Right cardiac atrium (tissue), 5 donors: ENCODE results near the gene F7. TPM values are rescaled to one million over a fixed set of nuclear protein-coding genes. Genes with fewer than 3 reads are reported as not detected.
A peak's percentile ranks its signal among the peaks of the same experiment; 100 is the strongest.
"Not testable (repeated sequence)": the region's sequence is repeated elsewhere in the genome, so short reads cannot be mapped to it uniquely, and the experiment has no call there.

Experiments used
- ATAC-seq, 2 donors: fragments of 200-7000 bp; cut with Tn5 transposase; one replicate each; pipeline versions ENCODE4 v1.8.0 to v1.9.1; 2020; ENCODE audit warnings: moderate library complexity in 2 of 2, mild to moderate bottlenecking in 1 of 2
- DNase-seq, 3 donors: peaks; one replicate each; pipeline ENCODE4 v3.0.0-alpha.2; 2020
- H3K27ac ChIP-seq: one replicate; pipeline ENCODE4 v1.5.1; 2013; ENCODE audit warnings: mild to moderate bottlenecking, low read length, control low read depth, moderate library complexity
- H3K27me3 ChIP-seq: one replicate; pipeline ENCODE4 v1.6.1; 2013; ENCODE audit not compliant: control insufficient read depth, insufficient read depth
- H3K4me1 ChIP-seq: one replicate; pipeline ENCODE4 v1.6.1; 2013; ENCODE audit warnings: low read length; ENCODE audit not compliant: control insufficient read depth, insufficient read depth
- H3K4me3 ChIP-seq: one replicate; pipeline ENCODE4 v1.5.1; 2013; ENCODE audit warnings: low read length, control low read depth
- H3K9me3 ChIP-seq: one replicate; pipeline ENCODE4 v1.6.1; 2013; ENCODE audit warnings: low read length; ENCODE audit not compliant: control insufficient read depth
- WGBS: extraction: QIAGEN DNeasy Blood & Tissue Kit; methylation state at CpG from one replicate; pipeline ENCODE4 v1.1.7; 2013; 5-methylcytosine and 5-hydroxymethylcytosine counted together
- intact Hi-C, 4 donors: fragments of 100-400 bp; cut with DNase I; formaldehyde crosslinking; loops; one replicate each; pipeline versions ENCODE4 v1.11.0 to v1.14.0; 2022 to 2023
- long read RNA-seq, 4 donors: library from polyadenylated mRNA; unstranded; transcript quantifications; one replicate each; pipeline ENCODE4 v2.0.0, GENCODE V29; 2020 to 2021
- polyA plus RNA-seq: library from polyadenylated mRNA; stranded (reverse); fragments of 200-250 nt; gene quantifications from one replicate; pipeline ENCODE4 v1.2.3, GENCODE V29; 2013
- total RNA-seq, 4 donors: library from RNA; stranded (reverse); fragmentation: NEBNext Ultra II Directional; extraction: Animal tissue kit (Norgen Biotek cat#: 25700); gene quantifications; one replicate each; pipeline ENCODE4 v1.2.1, GENCODE V29; 2021
- donor health status: healthy with polysubstance abuse.
- donor health status: DM: no; HTN: yes; CAD: no.
- donor health status: DM: no; HTN: no; CAD: no.
- donor health status: DM: no; HTN: yes; CAD: no; lungs with severe emphysema.
- donor health status: DM: yes; HTN: yes; CAD: no.

F7 gene
- total RNA-seq (under 1 TPM; 0.24 to 0.64 (median 0.37) TPM), polyA plus RNA-seq (not detected)
- long read RNA-seq, donor 1, result 0 reads
- long read RNA-seq, donor 2, result 0 reads
- long read RNA-seq, donor 3, result 0 reads
- long read RNA-seq, donor 4, partial matches to known transcripts, result 0 of 1 reads
- long read RNA-seq, donor 4, other reads (novel, unspliced or antisense), result 1 of 1 reads

DNA sequence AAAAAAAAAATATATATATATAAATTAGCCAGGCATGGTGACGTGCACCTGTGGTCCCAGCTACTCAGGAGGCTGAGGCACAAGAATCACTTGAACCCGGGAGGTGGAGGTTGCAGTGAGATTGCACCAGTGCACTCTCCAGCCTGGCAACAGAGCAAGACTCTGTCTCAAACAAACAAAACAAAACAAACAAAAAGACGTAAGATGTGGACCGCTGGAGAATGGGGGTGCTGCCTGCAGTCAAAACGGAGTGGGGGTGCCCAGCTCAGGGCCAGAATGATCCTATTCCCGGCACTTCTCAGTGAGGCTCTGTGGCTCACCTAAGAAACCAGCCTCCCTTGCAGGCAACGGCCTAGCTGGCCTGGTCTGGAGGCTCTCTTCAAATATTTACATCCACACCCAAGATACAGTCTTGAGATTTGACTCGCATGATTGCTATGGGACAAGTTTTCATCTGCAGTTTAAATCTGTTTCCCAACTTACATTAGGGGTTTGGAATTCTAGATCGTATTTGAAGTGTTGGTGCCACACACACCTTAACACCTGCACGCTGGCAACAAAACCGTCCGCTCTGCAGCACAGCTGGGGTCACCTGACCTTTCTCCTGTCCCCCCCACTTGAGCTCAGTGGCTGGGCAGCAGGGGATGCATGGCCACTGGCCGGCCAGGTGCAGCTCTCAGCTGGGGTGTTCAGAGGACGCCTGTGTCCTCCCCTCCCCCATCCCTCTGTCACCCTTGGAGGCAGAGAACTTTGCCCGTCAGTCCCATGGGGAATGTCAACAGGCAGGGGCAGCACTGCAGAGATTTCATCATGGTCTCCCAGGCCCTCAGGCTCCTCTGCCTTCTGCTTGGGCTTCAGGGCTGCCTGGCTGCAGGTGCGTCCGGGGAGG, at the start of gene F7:
Gene F7 (plus strand): TSS at position 760 of the 889 bp plus-strand sequence. CDS start 51 bp downstream, at position 811.
- no peak for ATAC-seq
- H3K4me1 ChIP-seq, result no peaks in the 10 kb centered on the region
- intact Hi-C loops, result no loop called here
- no peak within 1 kb of the TSS for H3K27ac ChIP-seq
- DNase-seq, result peak in 1 of 3 donors; percentile 30
- WGBS, result 66% methylated on average over 17 of the region's 17 CpGs
- no peaks in the 10 kb centered on the region for H3K9me3 ChIP-seq
- no peak within 1 kb of the TSS for H3K4me3 ChIP-seq
- H3K27me3 ChIP-seq, result no peaks in the 10 kb centered on the region

DNA sequence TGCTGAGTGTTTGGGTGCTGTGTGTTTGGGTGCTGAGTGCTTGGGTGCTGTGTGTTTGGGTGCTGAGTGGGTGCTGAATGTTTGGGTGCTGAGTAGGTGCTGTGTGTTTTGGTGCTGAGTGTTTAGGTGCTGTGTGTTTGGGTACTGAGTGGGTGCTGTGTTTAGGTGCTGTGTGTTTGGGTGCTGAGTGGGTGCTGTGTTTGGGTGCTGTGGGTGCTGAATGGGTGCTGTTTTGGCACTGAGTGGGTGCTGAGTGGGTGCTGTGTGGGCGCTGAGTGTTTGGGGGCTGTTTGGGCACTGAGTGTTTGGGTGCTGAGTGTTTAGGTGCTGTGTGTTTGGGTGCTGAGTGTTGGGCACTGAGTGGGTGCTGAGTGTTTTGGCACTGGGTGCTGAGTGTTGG, 48.5 kb upstream of the F7 start:
- Histone ChIP-seq H3K4me3 (no peak overlapping the region), H3K27ac (no peak overlapping the region), H3K4me1 (no peaks in the 10 kb centered on the region), H3K9me3 (no peaks in the 10 kb centered on the region), H3K27me3 (no peaks in the 10 kb centered on the region)
- ATAC-seq (no peak), DNase-seq (peak in 1 of 3 donors; percentile 21)
- intact Hi-C loops, result no loop called here
- WGBS, result 90% methylated on average over 1 of the region's 1 CpG

DNA sequence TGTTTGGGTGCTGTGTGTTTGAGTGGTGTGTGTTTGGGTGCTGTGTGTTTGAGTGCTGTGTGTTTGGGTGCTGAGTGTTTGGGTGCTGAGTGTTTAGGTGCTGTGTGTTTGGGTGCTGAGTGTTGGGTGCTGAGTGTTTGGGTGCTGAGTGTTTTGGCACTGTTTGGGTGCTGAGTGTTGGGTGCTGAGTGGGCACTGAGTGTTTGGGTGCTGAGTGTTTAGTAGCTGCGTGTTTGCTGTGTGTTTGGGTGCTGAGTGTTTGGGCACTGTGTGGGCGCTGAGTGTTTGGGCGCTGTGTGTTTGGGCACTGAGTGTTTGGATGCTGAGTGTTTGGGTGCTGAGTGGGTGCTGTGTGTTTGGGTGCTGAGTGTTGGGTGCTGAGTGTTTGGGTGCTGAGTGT, 48.0 kb upstream of the F7 start:
- H3K27ac ChIP-seq, H3K27me3 ChIP-seq, DNase-seq, H3K4me3 ChIP-seq, intact Hi-C loops, ATAC-seq, H3K9me3 ChIP-seq, H3K4me1 ChIP-seq: not testable (repeated sequence)
- 98% methylated on average over 3 of the region's 3 CpGs for WGBS

DNA sequence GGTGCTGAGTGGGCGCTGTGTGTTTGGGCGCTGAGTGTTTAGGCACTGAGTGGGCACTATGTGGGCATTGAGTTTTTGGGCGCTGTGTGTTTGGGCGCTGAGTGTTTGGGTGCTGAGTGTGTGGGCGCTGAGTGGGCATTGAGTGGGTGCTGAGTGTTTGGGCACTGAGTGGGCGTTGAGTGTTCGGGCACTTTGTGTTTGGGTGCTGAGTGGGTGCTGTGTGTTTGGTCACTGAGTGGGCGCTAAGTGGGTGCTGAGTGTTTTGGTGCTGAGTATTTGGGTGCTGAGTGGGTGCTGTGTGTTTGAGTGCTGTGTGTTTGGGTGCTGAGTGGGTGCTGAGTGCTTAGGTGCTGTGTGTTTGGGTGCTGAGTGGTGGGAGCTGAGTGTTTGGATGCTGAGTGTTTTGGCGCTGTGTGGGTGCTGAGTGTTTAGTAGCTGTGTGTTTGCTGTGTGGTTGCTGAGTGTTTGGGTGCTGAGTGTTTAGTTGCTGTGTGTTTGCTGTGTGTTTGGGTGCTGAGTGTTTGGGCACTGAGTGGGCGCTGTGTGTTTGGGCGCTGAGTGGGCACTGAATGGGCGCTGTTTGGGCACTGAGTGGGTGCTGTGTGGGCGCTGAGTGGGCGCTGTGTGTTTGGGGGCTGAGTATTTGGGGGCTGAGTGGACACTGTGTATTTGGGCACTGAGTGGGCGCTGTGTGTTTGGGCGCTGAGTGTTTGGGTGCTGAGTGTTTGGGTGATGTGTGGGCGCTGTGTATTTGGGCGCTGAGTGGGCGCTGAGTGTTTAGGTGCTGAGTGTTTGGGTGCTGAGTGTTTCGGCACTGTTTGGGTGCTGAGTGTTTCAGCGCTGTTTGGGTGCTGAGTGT, 47.2 kb upstream of the F7 start:
- Histone ChIP-seq H3K4me1 (no peaks in the 10 kb centered on the region), H3K27ac (no peak overlapping the region), H3K27me3 (no peaks in the 10 kb centered on the region), H3K9me3 (no peaks in the 10 kb centered on the region), H3K4me3 (no peak overlapping the region)
- WGBS, result 91% methylated on average over 21 of the region's 21 CpGs
- DNase-seq (peak in 1 of 3 donors; percentile 15), ATAC-seq (no peak)
- intact Hi-C loops, result no loop called here

DNA sequence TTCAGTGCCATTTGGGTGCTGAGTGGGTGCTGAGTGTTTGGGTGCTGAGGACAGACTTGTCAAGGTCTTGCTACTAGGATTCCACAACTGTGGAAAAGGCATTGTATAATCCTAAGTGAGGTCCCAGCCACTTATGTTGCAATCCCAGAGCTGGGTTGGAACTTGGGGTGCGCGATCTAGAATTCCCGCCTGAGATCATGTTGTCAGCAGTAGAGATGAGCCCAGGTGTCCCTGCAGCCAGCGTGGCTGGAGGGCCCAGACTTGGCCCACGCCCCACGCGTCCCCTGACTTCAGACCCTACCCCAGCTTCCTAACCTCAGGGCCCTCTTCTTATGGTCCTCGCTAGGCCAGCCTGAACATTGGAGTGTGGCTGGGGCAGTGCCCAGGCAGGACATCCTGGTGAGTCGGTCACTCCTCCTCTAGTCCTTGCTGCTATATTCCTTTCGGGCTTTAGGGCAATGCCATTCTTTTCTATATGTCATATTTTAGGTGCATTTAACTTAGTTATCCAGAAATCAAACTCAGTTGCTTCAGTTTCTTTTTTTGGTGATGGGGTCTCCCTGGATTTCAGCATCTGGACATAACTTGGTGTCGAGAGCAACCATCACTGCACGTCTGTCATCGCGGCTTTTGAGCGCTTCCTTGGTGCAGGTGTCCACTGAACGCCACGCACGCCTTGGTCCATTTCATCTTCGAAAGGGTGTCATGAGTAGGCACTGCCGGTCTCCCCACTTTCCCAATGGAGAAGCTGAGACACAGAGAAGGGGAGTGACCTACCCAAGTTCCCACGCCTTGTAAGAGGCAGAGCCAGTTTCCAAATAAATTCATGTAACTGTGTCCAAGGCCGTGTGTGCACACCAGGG, 46.4 kb upstream of the F7 start:
- H3K4me1 ChIP-seq, result no peaks in the 10 kb centered on the region
- H3K27ac ChIP-seq, result no peak overlapping the region
- H3K9me3 ChIP-seq, result no peaks in the 10 kb centered on the region
- no peaks in the 10 kb centered on the region for H3K27me3 ChIP-seq
- WGBS, result 91% methylated on average over 22 of the region's 22 CpGs
- DNase-seq (peak in 1 of 3 donors; percentile 25), ATAC-seq (no peak)
- intact Hi-C loops, result no loop called here
- no peak overlapping the region for H3K4me3 ChIP-seq

DNA sequence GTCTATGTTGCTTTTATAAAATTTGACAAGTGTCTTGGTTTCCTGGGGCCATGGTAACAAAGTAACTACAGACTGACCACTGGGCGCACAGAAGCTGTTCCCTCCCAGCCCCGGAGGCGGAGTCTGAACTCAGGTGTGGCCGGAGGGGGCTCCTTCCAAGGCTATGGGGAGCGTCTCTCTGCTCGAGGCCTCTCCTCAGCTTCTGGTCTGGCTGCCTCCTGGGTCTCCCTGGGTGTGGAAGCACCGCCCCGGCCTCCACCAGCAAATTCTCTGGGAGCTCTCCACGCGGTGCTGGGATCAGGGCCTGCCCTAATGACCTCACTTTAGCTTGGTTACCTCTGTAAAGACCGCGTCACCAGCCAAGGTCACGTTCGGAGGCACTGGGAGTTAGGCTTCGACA, 45.7 kb upstream of the F7 start:
- Histone ChIP-seq H3K4me1 (no peaks in the 10 kb centered on the region), H3K9me3 (no peaks in the 10 kb centered on the region), H3K4me3 (no peak overlapping the region), H3K27me3 (no peaks in the 10 kb centered on the region), H3K27ac (no peak overlapping the region)
- DNase-seq (peak in 1 of 3 donors; percentile 31), ATAC-seq (no peak)
- WGBS, result 78% methylated on average over 15 of the region's 15 CpGs
- intact Hi-C loops, result no loop called here

DNA sequence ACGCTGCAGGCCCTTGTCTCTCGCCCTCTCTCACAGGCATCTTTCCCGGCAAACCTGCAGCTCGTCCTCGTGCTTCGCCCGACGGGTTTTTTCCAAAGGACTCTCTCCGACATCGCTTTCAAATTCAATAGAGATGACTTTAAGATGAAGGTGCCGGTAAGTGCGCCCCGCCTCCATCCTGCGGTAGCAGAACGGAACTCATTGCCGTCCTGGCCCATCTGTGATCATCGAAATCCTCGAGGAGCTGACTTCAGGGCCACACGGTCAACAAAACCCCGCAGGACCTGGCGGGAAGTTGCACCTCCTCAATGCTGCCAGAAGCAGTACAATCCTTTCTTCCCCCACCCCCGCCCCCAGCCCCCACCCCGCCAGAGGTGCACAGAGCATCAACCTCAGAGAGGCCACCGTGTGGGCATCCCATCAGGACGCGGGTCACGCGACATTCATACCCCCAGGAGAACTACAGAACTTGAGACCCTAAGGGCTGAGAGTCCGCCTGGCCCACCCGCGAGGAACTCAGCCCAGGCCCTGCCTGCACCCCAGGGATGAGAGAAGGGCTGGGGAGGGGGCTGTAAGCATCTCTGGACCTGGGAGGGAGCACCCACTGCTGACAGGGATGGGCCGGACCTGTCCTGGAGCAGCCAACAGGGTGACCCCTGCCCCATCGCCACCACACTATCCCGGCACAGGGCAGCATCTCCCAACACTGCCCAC, 44.9 kb upstream of the F7 start:
- intact Hi-C loops, result no loop called here
- Histone ChIP-seq H3K4me3 (no peak overlapping the region), H3K9me3 (no peaks in the 10 kb centered on the region), H3K27ac (no peak overlapping the region), H3K4me1 (no peaks in the 10 kb centered on the region), H3K27me3 (no peaks in the 10 kb centered on the region)
- WGBS, result 86% methylated on average over 34 of the region's 34 CpGs
- ATAC-seq, result no peak
- peak in 1 of 3 donors; percentile 54 for DNase-seq

DNA sequence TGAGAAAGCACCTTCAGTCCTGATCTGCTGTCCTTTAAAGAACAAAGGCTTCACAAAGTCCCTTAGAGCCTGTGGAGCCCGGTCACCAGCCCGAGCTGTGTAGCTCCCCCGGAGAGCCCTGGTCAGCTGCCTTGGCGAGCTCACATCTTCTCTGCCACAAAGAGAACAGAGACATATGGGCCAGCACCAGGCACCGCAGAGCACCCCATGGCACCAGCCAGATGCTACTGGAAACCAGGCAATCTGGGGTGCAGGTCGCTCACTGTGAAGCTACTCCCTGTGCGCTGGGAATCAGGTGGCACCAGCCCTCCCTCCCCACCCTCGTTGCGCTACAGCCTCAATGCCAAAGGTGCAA, 44.3 kb upstream of the F7 start:
- peak in 1 of 3 donors; percentile 33 for DNase-seq
- no peak for ATAC-seq
- 87% methylated on average over 9 of the region's 9 CpGs for WGBS

DNA sequence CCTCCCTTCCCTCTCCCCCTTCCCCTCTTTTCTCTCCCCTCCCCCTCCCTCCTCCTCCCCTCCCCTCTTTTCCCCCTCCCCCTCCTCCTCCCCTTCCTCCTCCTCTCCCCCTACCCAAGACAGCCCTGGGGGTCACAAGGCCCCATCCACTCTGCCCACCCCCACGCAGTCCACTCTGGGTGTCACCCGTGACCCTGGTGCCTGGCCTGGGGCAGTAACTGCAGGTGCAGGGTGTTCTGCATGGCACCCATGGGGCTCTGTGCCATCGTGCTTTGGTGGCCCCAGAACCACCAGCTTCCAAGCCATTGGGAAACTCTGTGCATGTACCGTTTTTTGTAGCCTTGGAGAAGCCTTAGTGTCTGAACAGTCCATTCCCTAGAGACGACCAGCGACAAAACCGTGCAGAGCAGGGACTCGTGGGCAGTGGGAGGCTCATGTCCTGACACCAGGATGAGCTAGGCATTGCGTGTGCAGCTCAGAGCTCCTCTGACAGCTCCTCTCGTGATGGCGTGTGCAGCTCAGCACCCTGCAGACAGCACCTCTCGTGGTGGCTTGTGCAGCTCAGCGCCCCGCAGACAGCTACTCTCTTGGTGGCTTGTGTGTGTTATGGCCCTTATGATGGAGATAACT, 43.7 kb upstream of the F7 start:
- DNase-seq (peak in 1 of 3 donors; percentile 38), ATAC-seq (no peak)
- Histone ChIP-seq H3K4me1 (no peaks in the 10 kb centered on the region), H3K4me3 (no peak overlapping the region), H3K27me3 (no peaks in the 10 kb centered on the region), H3K9me3 (no peaks in the 10 kb centered on the region), H3K27ac (no peak overlapping the region)
- intact Hi-C loops, result no loop called here
- 81% methylated on average over 14 of the region's 14 CpGs for WGBS

More for the DNA sequence above, 44.3 kb upstream of the F7 start:
- Histone ChIP-seq H3K4me3 (no peak overlapping the region), H3K4me1 (no peaks in the 10 kb centered on the region), H3K27me3 (no peaks in the 10 kb centered on the region), H3K9me3 (no peaks in the 10 kb centered on the region), H3K27ac (no peak overlapping the region)
- intact Hi-C loops, result no loop called here
